SK-N-SH (cell line): ENCODE results near the gene DPP10. TPM values are rescaled to one million over a fixed set of nuclear protein-coding genes. Genes with fewer than 3 reads are reported as not detected.

Experiments
- CTCF ChIA-PET: fragments of 300-600, 350-600 bp; formaldehyde crosslinking; extraction: SDS; loops from one replicate; lab custom pipeline; 2021; lab: Yijun Ruan, JAX
- POLR2A ChIA-PET: fragments of 350-600 bp; sonication (Branson Sonifier 250); formaldehyde crosslinking; extraction: SDS; loops from one replicate; lab custom pipeline; 2020; ENCODE audit warnings: antibody characterized with exemption, inconsistent platforms; lab: Yijun Ruan, JAX
- DNase-seq: peaks from one replicate; pipeline ENCODE4 v3.0.0; 2012
- H2AFZ ChIP-seq: fragments of 200-600 bp; sonication (generic); 2 replicates; pipeline ENCODE4 v1.8.1; 2016; ENCODE audit warnings: antibody characterized with exemption, mild to moderate bottlenecking, low read depth
- H3F3A ChIP-seq: fragments of 200-600 bp; sonication (generic); replicated peaks from 2 replicates; pipeline ENCODE3; 2016; ENCODE audit warnings: antibody characterized with exemption, mild to moderate bottlenecking; ENCODE audit not compliant: insufficient read depth
- H3K27ac ChIP-seq, 2 experiments: fragments of 200-500 bp in 1 of 2; fragments of 200-600 bp in 1 of 2; sonication (Bioruptor generic) in 1 of 2; sonication (generic), shearing (Covaris generic) in 1 of 2; 2 replicates each; pipeline versions ENCODE4 v1.5.1 to v1.6.1; 2014 to 2016; ENCODE audit warnings: low read depth in 2 of 2, inconsistent platforms in 1 of 2, low read length in 1 of 2, mild to moderate bottlenecking in 1 of 2, mixed read lengths in 1 of 2
- H3K27me3 ChIP-seq: fragments of 200-600 bp; sonication (generic), shearing (Covaris generic); 2 replicates; pipeline ENCODE4 v1.6.1; 2016; ENCODE audit warnings: mixed run types; ENCODE audit not compliant: insufficient read depth
- H3K36me3 ChIP-seq, 2 experiments: fragments of 200-500 bp in 1 of 2; fragments of 200-600 bp in 1 of 2; sonication (Bioruptor generic) in 1 of 2; sonication (generic) in 1 of 2; replicated peaks in 1 of 2; 2 replicates each; pipeline versions ENCODE3 to v1.5.1; 2014 to 2016; ENCODE audit warnings: low read length in 1 of 2, mild to moderate bottlenecking in 1 of 2; ENCODE audit not compliant: insufficient read depth in 2 of 2, control insufficient read depth in 1 of 2
- H3K4me1 ChIP-seq, 2 experiments: fragments of 200-500 bp in 1 of 2; fragments of 200-600 bp in 1 of 2; sonication (Bioruptor generic) in 1 of 2; sonication (generic), shearing (Covaris generic) in 1 of 2; 2 replicates each; pipeline versions ENCODE4 v1.5.1 to v1.6.1; 2014 to 2016; ENCODE audit warnings: low read depth in 1 of 2, low read length in 1 of 2, mixed run types in 1 of 2; ENCODE audit not compliant: insufficient read depth in 2 of 2, control insufficient read depth in 1 of 2
- H3K4me2 ChIP-seq: fragments of 200-600 bp; sonication (generic), shearing (Covaris generic); 2 replicates; pipeline ENCODE4 v1.6.1; 2017; ENCODE audit warnings: mixed run types
- H3K4me3 ChIP-seq, 2 experiments: fragments of 200-500 bp in 1 of 2; fragments of 200-600 bp in 1 of 2; sonication (Bioruptor generic) in 1 of 2; sonication (generic), shearing (Covaris generic) in 1 of 2; 2 replicates each; pipeline versions ENCODE4 v1.5.1 to v1.8.1; 2014 to 2016; ENCODE audit warnings: low read depth in 2 of 2, inconsistent platforms in 1 of 2, low read length in 1 of 2, mild to moderate bottlenecking in 1 of 2, mixed read lengths in 1 of 2, moderate library complexity in 1 of 2
- H3K79me2 ChIP-seq: fragments of 200-600 bp; sonication (generic); 2 replicates; pipeline ENCODE4 v1.8.1; 2017; ENCODE audit warnings: mild to moderate bottlenecking; ENCODE audit not compliant: insufficient read depth
- H3K9ac ChIP-seq: fragments of 200-600 bp; sonication (generic); 2 replicates; pipeline ENCODE4 v1.6.1; 2017; ENCODE audit warnings: mixed run types
- H3K9me2 ChIP-seq: fragments of 200-600 bp; sonication (generic); 2 replicates; pipeline ENCODE4 v1.6.1; 2017; ENCODE audit warnings: mixed run types
- H3K9me3 ChIP-seq: fragments of 200-600 bp; sonication (generic); 2 replicates; pipeline ENCODE4 v1.6.1; 2017; ENCODE audit warnings: mixed run types, mild to moderate bottlenecking, moderate library complexity
- H4K20me1 ChIP-seq: fragments of 200-600 bp; sonication (generic); 2 replicates; pipeline ENCODE4 v1.6.1; 2017; ENCODE audit warnings: mild to moderate bottlenecking, mixed run types; ENCODE audit not compliant: insufficient read depth
- CTCF ChIP-seq: fragments of 200-600 bp; sonication (generic); IDR thresholded peaks from 2 replicates; pipeline ENCODE4 v1.6.1; 2017; ENCODE audit warnings: antibody characterized with exemption, mild to moderate bottlenecking, moderate library complexity
- EP300 ChIP-seq, 2 experiments: IDR thresholded peaks; 2 replicates each; pipeline versions ENCODE4 v1.4.0 to v1.6.1; 2012; ENCODE audit warnings: borderline replicate concordance in 1 of 2, low read depth in 1 of 2, low read length in 1 of 2
- EZH2phosphoT487 ChIP-seq: fragments of 200-600 bp; sonication (generic); IDR thresholded peaks from 2 replicates; pipeline ENCODE4 v1.6.1; 2017; ENCODE audit warnings: low read depth, mixed run types, mild to moderate bottlenecking, antibody characterized with exemption, moderate library complexity, borderline replicate concordance
- FOSL2 ChIP-seq: IDR thresholded peaks from 2 replicates; pipeline ENCODE4 v1.4.0; 2012; ENCODE audit warnings: low read depth, mild to moderate bottlenecking, moderate library complexity, borderline replicate concordance
- JUND ChIP-seq: IDR thresholded peaks from 2 replicates; pipeline ENCODE4 v1.4.0; 2012
- MXI1 ChIP-seq: IDR thresholded peaks from 2 replicates; pipeline ENCODE4 v1.6.1; 2012; ENCODE audit warnings: mild to moderate bottlenecking, low read depth, low read length, improper control_type of control experiment
- POLR2AphosphoS5 ChIP-seq: IDR thresholded peaks from 2 replicates; pipeline ENCODE4 v1.6.1; 2012; ENCODE audit warnings: low read depth, low read length
- RAD21 ChIP-seq: IDR thresholded peaks from 2 replicates; pipeline ENCODE4 v1.6.1; 2012; ENCODE audit warnings: mild to moderate bottlenecking, low read length
- RFX5 ChIP-seq: IDR thresholded peaks from 2 replicates; pipeline ENCODE4 v1.6.1; 2012; ENCODE audit warnings: mild to moderate bottlenecking, improper control_type of control experiment, low read length
- RXRA ChIP-seq: IDR thresholded peaks from 2 replicates; pipeline ENCODE4 v1.4.0; 2012; ENCODE audit warnings: low read depth, mild to moderate bottlenecking, borderline replicate concordance
- SMC3 ChIP-seq: IDR thresholded peaks from 2 replicates; pipeline ENCODE4 v1.6.1; 2012; ENCODE audit warnings: low read depth, low read length, improper control_type of control experiment
- TAF1 ChIP-seq: IDR thresholded peaks from 2 replicates; pipeline ENCODE4 v1.6.1; 2012; ENCODE audit warnings: low read depth, mild to moderate bottlenecking, low read length, moderate library complexity, borderline replicate concordance
- polyA plus RNA-seq, 3 experiments: library from polyadenylated mRNA; depleted of rRNA; stranded (reverse); fragments of >200 nt; gene quantifications; 2 replicates each; pipeline ENCODE4 v1.2.3, GENCODE V29; 2012
- TF ChIP-seq, protein P1 (sequence below): IDR thresholded peaks from 2 replicates; pipeline ENCODE4 v1.4.0; 2012; ENCODE audit warnings: low read depth, borderline replicate concordance
- TF ChIP-seq, protein P2 (sequence below): fragments of 150-350 bp; IDR thresholded peaks from 2 replicates; pipeline ENCODE4 v1.6.1; 2017; ENCODE audit warnings: antibody characterized with exemption, low read length, low read depth, borderline replicate concordance
- TF ChIP-seq, protein P3 (sequence below): IDR thresholded peaks from 2 replicates; pipeline ENCODE4 v1.4.0; 2012; ENCODE audit warnings: low read depth, borderline replicate concordance

DPP10 gene
- polyA plus RNA-seq, 1 of the 3 experiments (the other 2 are of a cell fraction), result not detected

- no peak overlapping the region for H2AFZ ChIP-seq
Measured at GRCh38 chr2:115070002-115070401, 627.6 kb downstream of the DPP10 start.

More at GRCh38 chr2:115070002-115070401, 627.6 kb downstream of the DPP10 start:
- no peak for TF ChIP-seq POLR2AphosphoS5
- no peak for TF ChIP-seq EZH2phosphoT487
- no peak for TF ChIP-seq CTCF
- no peak for TF ChIP-seq RFX5
- TF ChIP-seq RAD21, result no peak
- TF ChIP-seq JUND, result no peak
- TF ChIP-seq EP300 (IDR thresholded peaks at IDR 0.05; ENCODE audit: borderline replicate concordance in 1 of 2, low read depth in 1 of 2, low read length in 1 of 2), result no peak
- no peak for TF ChIP-seq FOSL2
- TF ChIP-seq MXI1, result no peak
- TF ChIP-seq TAF1, result no peak
- TF ChIP-seq, protein P1, sequence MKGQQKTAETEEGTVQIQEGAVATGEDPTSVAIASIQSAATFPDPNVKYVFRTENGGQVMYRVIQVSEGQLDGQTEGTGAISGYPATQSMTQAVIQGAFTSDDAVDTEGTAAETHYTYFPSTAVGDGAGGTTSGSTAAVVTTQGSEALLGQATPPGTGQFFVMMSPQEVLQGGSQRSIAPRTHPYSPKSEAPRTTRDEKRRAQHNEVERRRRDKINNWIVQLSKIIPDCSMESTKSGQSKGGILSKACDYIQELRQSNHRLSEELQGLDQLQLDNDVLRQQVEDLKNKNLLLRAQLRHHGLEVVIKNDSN, result no peak
- no peak for TF ChIP-seq RXRA
- TF ChIP-seq, protein P2, sequence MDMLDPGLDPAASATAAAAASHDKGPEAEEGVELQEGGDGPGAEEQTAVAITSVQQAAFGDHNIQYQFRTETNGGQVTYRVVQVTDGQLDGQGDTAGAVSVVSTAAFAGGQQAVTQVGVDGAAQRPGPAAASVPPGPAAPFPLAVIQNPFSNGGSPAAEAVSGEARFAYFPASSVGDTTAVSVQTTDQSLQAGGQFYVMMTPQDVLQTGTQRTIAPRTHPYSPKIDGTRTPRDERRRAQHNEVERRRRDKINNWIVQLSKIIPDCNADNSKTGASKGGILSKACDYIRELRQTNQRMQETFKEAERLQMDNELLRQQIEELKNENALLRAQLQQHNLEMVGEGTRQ, result no peak
- TF ChIP-seq, protein P3, sequence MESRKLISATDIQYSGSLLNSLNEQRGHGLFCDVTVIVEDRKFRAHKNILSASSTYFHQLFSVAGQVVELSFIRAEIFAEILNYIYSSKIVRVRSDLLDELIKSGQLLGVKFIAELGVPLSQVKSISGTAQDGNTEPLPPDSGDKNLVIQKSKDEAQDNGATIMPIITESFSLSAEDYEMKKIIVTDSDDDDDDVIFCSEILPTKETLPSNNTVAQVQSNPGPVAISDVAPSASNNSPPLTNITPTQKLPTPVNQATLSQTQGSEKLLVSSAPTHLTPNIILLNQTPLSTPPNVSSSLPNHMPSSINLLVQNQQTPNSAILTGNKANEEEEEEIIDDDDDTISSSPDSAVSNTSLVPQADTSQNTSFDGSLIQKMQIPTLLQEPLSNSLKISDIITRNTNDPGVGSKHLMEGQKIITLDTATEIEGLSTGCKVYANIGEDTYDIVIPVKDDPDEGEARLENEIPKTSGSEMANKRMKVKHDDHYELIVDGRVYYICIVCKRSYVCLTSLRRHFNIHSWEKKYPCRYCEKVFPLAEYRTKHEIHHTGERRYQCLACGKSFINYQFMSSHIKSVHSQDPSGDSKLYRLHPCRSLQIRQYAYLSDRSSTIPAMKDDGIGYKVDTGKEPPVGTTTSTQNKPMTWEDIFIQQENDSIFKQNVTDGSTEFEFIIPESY, result no peak
- TF ChIP-seq SMC3, result no peak
- TF ChIP-seq, all 33 proteins: peak for 0
- POLR2A ChIA-PET, result no interaction called here
- no peaks in the 10 kb centered on the region for H3F3A ChIP-seq
- no peak overlapping the region for H3K9ac ChIP-seq
- H3K4me3 ChIP-seq, result no peak overlapping the region
- H3K4me1 ChIP-seq, result no peaks in the 10 kb centered on the region
- no peaks in the 10 kb centered on the region for H3K27me3 ChIP-seq
- H3K4me2 ChIP-seq, result no peak overlapping the region
- no peaks in the 10 kb centered on the region for H4K20me1 ChIP-seq
- H3K27ac ChIP-seq, result no peak overlapping the region
- no peaks in the 10 kb centered on the region for H3K9me2 ChIP-seq
- H3K36me3 ChIP-seq, result no peaks in the 10 kb centered on the region
- H3K9me3 ChIP-seq, result no peaks in the 10 kb centered on the region; the same call in 1 of the 2 replicates
- no peak for DNase-seq
- H3K79me2 ChIP-seq, result no peaks in the 10 kb centered on the region
- CTCF ChIA-PET, result no interaction called here
